Gastroesophageal sphincter (tissue), 3 donors: ENCODE measurements around the gene BMERB1.

ENCODE experiments used
- EP300 ChIP-seq: sonication (generic); formaldehyde crosslinking; IDR thresholded peaks from one replicate; pipeline ENCODE4 v1.6.1; 2017; ENCODE audit warnings: antibody characterized with exemption, mild to moderate bottlenecking
- POLR2A ChIP-seq, 2 donors: fragments of 450-650 bp; IDR thresholded peaks; one replicate each; pipeline ENCODE4 v1.6.1; 2017; ENCODE audit warnings: antibody characterized with exemption in 2 of 2, mild to moderate bottlenecking in 2 of 2, moderate library complexity in 1 of 2
- TF ChIP-seq, protein P1 (sequence below), 4 experiments: fragments of 200-600 bp in 2 of 4; fragments of 450-650 bp in 2 of 4; sonication (generic) in 1 of 4; IDR thresholded peaks; one replicate each; pipeline ENCODE4 v1.5.1; 2017 to 2019; ENCODE audit warnings: antibody characterized with exemption in 4 of 4, mild to moderate bottlenecking in 2 of 4, moderate library complexity in 2 of 4

DNA sequence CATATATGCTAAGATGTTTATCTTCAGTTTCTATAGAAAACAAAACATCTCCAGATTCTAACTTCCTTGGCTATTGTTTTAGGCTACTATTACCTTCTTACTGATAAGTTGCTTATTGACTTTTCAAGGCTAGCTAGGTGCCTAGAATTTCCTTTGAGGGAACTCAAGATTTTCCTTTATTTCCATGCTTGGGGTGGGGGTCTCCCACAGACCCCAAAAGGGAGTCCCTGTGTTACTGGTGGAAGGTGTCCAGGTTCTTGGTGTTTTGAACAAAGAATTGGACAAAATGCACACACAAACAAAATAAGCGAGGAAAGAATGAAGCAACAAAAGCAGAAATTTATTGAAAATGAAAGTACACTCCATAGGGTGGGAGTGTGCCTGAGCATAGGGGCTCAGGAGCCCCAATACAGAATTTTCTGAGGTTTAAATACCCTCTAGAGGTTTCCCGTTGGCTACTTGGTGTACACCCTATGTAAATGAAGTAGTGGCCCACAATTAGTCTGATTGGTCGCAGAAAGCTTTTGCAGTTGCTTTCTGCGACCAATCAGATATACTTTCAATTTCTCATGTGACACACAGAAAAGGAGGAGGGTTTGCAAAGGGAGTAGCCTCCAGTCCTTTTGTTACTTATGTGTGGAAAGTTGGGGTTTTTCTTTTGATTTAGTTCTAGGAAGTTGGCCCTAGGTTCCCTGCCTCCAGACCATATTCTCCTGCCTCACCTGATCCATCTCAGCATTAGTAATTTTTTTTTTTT, 141.1 kb downstream of the BMERB1 start:
- TF ChIP-seq, protein P1, sequence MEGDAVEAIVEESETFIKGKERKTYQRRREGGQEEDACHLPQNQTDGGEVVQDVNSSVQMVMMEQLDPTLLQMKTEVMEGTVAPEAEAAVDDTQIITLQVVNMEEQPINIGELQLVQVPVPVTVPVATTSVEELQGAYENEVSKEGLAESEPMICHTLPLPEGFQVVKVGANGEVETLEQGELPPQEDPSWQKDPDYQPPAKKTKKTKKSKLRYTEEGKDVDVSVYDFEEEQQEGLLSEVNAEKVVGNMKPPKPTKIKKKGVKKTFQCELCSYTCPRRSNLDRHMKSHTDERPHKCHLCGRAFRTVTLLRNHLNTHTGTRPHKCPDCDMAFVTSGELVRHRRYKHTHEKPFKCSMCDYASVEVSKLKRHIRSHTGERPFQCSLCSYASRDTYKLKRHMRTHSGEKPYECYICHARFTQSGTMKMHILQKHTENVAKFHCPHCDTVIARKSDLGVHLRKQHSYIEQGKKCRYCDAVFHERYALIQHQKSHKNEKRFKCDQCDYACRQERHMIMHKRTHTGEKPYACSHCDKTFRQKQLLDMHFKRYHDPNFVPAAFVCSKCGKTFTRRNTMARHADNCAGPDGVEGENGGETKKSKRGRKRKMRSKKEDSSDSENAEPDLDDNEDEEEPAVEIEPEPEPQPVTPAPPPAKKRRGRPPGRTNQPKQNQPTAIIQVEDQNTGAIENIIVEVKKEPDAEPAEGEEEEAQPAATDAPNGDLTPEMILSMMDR (IDR thresholded peaks at IDR 0.05): no peak
- TF ChIP-seq POLR2A (IDR thresholded peaks at IDR 0.05) (no peak), EP300 (no peak)
